Islet precursor cell (in vitro differentiated cells): ENCODE results near the gene UBXN1.
A peak's percentile ranks its signal among the peaks of the same experiment; 100 is the strongest.
"Not testable (repeated sequence)": the region's sequence is repeated elsewhere in the genome, so short reads cannot be mapped to it uniquely, and the experiment has no call there.

ENCODE experiments used
- DNase-seq: peaks from one replicate; pipeline ENCODE4 v3.0.0-alpha.2; 2018

Gene UBXN1

DNA sequence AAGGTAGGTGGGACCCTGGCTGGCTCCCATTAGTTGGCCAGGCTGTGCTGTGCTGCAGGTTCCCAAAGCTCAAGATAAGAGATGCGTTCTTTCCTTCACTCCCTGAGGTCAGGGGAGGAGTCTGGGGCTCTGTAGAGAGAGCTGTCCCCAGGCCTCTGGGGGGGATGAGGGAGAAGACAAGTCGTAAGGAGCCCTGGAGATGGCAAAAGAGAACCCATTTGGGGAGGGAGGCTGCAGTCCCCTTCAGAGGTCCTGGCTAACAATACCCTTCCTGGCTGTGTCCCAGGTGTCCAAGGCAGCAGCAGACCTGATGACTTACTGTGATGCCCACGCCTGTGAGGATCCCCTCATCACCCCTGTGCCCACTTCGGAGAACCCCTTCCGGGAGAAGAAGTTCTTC is 29.5 kb upstream of the UBXN1 start:
- DNase-seq, result no peak

GRCh38 chr11:62707277-62707861 is 28.5 kb upstream of the UBXN1 start, which contains the start of the genes BSCL2 and GNG3:
Gene BSCL2 (minus strand): TSS chr11:62707424. CDS start chr11:62707195, 229 bp downstream.
Gene GNG3 (plus strand): TSS chr11:62707676. CDS start chr11:62708296, 620 bp downstream.
- DNase-seq, result peak; percentile 94

DNA sequence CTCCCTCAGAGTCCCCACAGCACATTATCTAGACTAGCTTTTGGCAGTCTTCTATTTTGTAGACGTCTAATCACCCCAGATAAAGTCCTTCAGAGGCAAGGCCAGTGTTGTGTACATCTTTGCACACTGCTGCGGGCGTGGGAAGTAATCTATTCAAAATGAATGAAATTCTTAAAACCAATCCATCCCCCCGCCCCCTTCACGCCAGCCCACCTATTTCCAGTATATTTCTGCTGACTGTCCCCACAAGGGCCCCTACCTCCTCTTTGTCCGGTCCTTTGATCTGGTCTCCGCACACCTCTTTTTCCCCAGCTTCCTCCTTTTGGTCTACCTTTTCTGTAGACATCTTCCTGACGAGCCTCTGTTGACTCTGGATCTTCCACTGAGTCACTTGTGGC is 28.0 kb upstream of the UBXN1 start:
- DNase-seq, result no peak

- DNase-seq, result peak; percentile 98
These were observed 27.3 kb upstream of the UBXN1 start for GRCh38 chr11:62705880-62706849.

DNA sequence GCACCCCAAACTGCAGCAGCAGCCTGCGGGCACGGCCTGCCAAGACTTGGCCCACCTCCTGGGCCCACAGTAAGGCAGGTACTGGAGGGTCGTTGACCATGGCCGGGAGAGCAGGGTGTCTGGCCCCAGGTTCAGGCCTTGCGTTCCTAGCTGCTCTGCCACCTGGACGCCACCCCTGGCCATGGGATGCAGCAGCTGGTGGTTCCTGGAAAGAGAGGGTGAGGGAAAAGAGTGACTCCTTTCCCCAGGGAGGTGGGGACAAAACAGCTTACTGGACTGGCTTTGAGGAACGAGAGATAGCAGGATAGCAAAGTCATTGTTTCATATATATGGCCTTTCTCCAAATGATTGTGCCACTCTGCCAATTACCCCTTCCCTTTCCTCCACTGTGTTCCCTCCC is 26.5 kb upstream of the UBXN1 start:
- no peak for DNase-seq

DNA sequence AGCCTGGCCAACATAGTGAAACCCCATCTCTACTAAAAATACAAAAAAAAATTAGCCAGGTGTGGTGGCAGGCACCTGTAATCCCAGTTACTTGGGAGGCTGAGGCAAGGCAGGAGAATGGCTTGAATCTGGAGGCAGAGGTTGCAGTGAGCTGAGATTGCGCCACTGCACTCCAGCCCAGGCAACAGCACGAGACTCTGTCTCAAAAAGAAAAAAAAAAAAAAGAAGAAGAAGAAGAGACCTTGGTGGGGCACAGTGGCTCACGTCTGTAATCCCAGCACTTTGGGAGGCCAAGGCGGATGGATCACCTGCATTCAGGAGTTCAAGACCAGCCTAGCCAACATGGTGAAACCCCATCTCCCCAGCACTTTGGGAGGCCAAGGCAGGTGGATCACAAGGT is 25.0 kb upstream of the UBXN1 start:
- DNase-seq, result not testable (repeated sequence)

DNA sequence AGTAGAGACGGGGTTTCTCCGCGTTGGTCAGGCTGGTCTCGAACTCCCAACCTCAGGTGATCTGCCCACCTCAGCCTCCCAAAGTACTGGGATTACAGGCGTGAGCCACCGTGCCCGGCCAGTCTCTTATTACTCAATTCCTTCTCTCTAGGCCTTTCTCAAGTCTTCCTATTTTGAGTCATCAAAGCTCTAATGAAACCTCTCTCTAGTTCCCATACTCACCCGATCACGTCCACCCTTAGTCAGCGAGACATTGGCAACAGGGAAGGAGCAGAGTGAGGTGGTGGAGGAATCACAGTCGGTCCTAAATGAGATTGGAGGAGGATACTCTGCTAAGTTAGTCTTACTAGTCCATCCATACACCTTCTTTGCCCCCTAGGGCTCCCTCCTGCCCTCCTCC is 23.4 kb upstream of the UBXN1 start:
- no peak for DNase-seq

DNA sequence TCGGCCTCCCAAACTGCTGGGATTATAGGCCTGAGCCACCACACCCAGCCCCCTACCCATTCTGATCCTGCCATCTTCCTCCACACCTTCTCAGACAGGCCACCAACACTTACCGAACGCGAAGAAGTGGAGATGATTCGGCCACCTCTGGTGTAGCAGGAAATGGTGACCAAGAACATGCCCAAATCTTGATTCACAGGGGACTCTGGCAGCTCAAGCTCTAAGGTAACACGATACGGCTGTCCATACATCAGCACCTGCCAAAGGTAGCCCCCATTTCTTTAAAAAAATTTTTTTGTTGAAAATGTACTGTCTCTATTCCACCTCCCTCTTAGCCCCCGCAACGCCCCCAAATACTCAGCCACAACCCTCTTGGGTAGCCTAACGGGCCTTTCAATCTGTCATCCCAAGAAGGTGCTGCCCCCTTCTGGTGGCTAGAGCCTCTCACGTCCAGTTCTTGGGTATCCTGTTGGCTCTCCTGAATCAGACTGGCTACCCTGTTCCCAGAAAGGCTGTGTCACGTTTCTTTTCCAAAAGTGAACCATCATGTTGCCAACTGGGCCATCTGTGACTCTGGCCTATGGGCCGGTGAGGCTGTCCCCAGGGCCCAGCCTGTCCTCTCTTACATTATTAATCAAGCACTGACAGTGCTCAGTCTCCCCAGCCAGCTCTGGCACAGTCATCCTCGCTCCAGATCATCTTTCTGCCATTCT is 15.7 kb upstream of the UBXN1 start:
- DNase-seq, result peak; percentile 84

DNA sequence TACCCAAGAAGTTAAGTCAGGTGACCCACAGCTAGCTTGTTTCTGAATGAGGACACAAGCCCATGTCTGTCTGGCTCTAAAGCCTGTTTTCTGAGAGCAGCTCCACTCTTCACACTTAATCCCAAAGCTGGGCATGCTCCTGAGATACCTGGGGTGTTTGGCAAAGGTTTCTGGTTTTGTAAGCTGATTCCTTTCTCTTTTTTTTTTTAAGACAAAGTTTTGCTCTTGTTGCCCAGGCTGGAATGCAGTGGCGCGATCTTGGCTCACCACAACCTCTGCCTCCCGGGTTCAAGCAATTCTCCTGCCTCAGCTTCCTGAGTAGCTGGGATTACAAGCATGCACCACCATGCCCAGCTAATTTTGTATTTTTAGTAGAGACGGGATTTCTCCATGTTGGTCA is 14.8 kb upstream of the UBXN1 start:
- not testable (repeated sequence) for DNase-seq

DNA sequence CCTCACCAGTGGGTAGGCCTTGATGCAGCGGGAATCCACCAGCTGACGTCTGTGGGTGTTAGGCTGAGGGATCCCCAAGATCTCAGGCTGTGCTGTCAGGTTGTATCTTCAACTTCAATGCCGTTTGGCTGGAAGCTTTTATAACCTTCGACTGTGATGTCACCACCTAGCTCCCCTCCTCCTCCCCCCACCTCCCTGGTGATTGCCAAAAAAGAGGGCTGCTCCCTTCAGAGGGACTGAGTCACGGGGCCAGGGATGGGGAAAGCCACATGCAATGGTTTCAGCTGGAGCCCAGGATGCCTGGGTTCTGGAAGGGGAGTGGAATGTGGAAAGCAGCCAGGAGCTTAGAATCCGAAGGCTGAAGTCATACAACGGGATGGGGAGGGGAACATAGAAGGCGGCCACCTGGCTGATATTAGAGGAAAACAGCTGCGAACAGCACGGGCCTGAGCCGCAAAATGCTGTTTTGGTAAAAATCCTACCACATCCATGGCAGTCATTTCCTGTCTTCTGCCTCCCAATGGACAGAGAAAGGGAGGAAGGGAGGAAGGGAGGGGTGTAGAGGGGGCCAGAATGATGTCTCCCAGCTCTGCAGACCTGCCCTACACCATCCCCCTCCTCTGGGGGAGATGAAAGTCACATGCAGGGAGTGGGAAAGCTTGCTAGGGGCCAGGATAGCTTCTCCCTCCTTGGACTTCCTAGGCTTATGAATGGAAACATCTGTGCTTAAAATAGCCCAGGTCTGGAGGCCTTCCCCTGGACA is 10.7 kb upstream of the UBXN1 start, which contains the start of gene LRRN4CL:
Gene LRRN4CL, minus strand, starts transcription at position 110 of the 763 bp plus-strand sequence. CDS start 1,022 bp downstream, outside the sequence.
- no peak for DNase-seq

- DNase-seq, result no peak
These were observed 9.6 kb upstream of the UBXN1 start for GRCh38 chr11:62688491-62688890.

GRCh38 chr11:62687508-62688396 is 8.9 kb upstream of the UBXN1 start:
- DNase-seq, result no peak

DNA sequence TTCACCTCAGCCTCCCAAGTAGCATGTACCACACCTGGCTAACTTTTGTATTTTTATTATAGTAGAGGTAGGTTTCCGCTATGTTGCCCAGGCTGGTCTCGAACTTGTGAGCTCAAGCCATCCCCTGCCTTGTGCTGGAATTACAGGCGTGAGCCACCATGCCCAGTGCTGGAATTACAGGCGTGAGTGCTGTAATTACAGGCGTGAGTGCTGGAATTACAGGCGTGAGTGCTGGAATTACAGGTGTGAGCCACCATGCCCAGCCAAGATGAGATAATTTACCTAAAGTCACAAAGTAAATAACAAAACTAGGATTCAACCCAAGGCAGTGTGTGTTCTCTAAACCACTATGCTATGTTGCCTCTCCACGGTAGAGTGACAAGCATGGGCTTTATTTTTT is 3.6 kb upstream of the UBXN1 start:
- no peak for DNase-seq

- DNase-seq, result peak; percentile 87
These were observed 2.0 kb upstream of the UBXN1 start for GRCh38 chr11:62680825-62681240.

DNA sequence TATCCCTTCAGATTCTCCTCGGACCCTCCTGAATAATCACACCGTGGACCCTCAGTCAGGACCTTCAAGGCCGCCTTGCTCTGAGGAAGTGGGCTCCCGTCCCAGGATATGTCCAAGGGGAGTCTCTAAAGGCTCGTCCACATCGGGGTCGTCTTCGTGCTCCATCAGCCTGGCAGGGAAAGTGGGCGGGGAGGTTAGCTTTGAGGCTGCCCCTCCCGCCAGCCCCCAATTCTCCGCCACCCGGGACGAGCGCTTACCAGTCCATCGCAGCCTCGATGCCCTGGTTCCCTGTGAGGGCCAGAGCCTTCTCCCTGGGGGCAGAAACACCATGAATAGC is 472 bp downstream of the UBXN1 start:
- no peak for DNase-seq

GRCh38 chr11:62677714-62678113 is 1.2 kb downstream of the UBXN1 start:
- no peak for DNase-seq

GRCh38 chr11:62677156-62677555 is 1.7 kb downstream of the UBXN1 start:
- DNase-seq, result no peak

DNA sequence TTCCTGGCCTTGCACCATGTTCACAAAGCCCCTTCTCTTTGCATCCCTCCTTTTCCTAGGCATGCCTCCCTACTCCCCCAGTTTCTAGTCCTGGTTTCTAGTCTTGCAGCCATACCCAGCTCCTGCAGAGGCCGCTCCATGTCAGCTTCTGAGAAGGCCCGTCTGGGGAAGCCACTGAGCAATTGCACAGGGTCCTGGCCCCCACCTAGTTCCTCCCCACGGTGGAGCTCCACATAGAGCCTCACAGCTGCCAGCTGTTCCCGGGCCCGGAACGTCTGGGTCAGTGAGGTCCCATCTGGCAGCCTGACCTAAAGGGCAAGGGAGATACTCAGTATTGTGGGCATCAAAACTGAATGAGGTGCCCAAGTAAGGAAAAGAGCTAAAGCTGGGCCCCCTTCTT is 2.2 kb downstream of the UBXN1 start:
- DNase-seq, result no peak

GRCh38 chr11:62675415-62675814 is 3.5 kb downstream of the UBXN1 start:
- not testable (repeated sequence) for DNase-seq

GRCh38 chr11:62673196-62673525 is 5.7 kb downstream of the UBXN1 start:
- DNase-seq, result no peak

GRCh38 chr11:62671608-62672389 is 7.1 kb downstream of the UBXN1 start, which contains the start of the genes LBHD1 and UQCC3:
Gene LBHD1 (minus strand): TSS chr11:62672267. CDS start chr11:62670031, 2,236 bp downstream.
Gene UQCC3 (plus strand): TSS chr11:62671673. CDS start chr11:62671746, 73 bp downstream.
- peak; percentile 92 for DNase-seq
